NCI-H2107 (cell line): Measurements from ENCODE around the gene OR9Q1.

ENCODE experiments used
- DNase-seq: peaks from one replicate; lab custom pipeline; 2025; lab: John Stamatoyannopoulos, UW

The OR9Q1 gene

DNA sequence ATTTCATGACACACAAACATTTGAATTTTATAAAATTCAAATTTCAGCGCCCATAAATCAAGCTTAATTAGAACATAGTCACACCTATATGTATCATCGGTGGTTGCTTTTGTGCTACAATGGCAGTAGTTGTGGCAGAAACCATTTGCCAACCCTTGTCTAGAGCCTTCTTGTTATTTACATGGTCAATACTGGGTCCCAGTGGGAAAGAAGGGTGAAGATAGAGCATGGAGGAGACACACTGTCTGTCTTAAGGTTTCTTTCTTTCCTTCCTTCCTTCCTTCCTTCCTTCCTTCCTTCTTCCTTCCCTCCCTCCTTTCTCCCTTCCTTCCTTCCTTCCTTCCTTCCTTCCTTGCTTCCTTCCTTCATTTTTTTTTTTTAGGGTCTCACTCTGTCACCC is 10.8 kb downstream of the OR9Q1 start:
- no peak for DNase-seq

GRCh38 chr11:58039589-58039988 is 15.9 kb downstream of the OR9Q1 start:
- DNase-seq, result no peak

DNA sequence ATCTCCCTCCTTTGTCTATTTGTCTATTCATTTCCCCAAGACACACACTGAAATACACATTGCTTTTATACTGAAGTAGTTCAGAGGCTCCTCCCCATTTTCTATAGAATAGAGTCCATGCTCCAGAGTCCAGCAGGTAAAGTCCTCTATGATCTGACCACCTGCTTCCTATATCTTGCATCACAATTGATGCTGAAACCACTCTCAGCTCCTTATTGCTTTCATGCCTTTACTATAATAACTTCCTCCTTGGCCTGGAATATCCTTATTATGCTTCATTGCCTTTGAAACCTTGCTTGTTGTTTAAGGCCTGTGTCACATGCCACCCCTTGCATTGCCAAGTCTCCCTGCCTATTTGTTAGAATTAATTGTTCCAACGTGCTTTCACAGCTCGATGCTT is 19.7 kb downstream of the OR9Q1 start:
- DNase-seq, result no peak

- DNase-seq, result no peak
These were observed 22.6 kb downstream of the OR9Q1 start for GRCh38 chr11:58046231-58046630.

GRCh38 chr11:58047818-58048217 is 24.1 kb downstream of the OR9Q1 start:
- DNase-seq, result no peak

DNA sequence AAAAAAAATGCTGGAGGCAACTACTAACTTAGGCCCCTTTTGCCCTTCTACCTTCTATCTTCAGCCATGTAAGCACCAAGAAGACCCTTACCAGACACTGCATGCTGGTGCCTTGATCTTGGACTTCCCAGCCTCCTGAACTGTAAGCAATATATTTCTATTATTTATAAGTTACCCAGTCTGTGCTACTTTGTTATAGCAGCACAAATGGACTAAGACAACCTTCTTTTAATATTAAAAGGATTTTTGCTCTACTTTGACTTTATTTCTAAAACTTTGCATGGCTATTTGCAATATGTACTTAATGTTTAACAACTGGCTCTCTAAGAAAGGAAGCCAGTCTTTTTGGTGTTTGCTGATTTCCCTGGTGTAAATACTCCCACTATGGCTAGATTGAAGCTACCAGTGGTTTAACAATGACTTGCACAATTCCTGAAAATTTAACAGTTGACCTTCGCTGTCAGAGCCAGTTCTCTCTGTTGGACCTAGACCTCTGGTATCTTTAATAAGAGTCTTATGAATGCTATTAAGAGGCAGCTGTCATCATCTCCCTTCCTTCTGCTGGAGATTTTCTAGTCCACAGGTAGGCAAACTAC is 32.2 kb downstream of the OR9Q1 start:
- no peak for DNase-seq

- DNase-seq, result no peak
These were observed 33.8 kb downstream of the OR9Q1 start for GRCh38 chr11:58057481-58057880.

- DNase-seq, result no peak
These were observed 34.8 kb downstream of the OR9Q1 start for GRCh38 chr11:58058276-58059006.

- DNase-seq, result no peak
These were observed 35.3 kb downstream of the OR9Q1 start for GRCh38 chr11:58059007-58059350.

GRCh38 chr11:58060535-58060934 is 36.9 kb downstream of the OR9Q1 start:
- DNase-seq, result no peak

- no peak for DNase-seq
These were observed 37.4 kb downstream of the OR9Q1 start for GRCh38 chr11:58060939-58061672.

- DNase-seq, result no peak
These were observed 38.1 kb downstream of the OR9Q1 start for GRCh38 chr11:58061813-58062212.

- no peak for DNase-seq
These were observed 44.0 kb downstream of the OR9Q1 start for GRCh38 chr11:58067685-58068084.

- DNase-seq, result no peak
These were observed 45.0 kb downstream of the OR9Q1 start for GRCh38 chr11:58068655-58069054.

- DNase-seq, result no peak
These were observed 46.9 kb downstream of the OR9Q1 start for GRCh38 chr11:58070585-58070984.

- DNase-seq, result no peak
These were observed 52.1 kb downstream of the OR9Q1 start for GRCh38 chr11:58075781-58076180.

DNA sequence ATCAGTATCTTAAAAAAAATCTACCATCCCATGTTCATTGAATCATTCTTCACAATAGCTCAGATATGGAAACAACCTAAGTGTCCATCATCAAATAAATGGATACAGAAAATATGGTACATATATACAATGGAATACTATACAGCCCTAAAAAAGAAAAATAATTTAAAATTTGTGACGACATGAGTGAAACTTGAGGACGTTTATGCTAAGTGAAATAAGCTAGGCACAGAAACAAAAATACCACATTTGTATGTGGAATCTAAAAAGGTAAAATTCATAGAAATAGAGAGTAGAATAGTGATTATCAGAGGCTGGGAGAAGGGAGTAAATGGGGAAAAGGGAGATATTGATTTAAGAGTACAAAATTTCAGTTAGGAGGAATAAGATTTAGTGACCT is 62.8 kb downstream of the OR9Q1 start:
- DNase-seq, result no peak

DNA sequence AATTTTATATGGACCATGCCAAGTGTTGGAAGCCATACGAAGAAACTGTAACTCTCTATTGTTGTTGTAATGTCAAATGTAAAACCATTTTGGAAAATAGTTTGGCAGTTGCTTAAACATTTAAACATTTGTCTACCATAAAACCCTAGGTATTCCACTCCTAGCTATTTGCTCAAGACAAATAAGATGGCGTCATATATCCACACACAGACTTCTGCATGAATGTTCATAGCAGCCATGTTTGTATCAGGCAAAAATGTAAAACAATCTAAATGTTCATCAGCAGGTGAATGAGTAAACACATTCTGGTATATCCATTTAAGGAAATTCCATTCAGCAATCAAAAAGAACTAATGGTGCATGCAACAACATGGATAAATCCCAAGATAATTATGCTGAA is 73.8 kb downstream of the OR9Q1 start:
- DNase-seq, result no peak

- no peak for DNase-seq
These were observed 97.4 kb downstream of the OR9Q1 start for GRCh38 chr11:58121096-58121495.

DNA sequence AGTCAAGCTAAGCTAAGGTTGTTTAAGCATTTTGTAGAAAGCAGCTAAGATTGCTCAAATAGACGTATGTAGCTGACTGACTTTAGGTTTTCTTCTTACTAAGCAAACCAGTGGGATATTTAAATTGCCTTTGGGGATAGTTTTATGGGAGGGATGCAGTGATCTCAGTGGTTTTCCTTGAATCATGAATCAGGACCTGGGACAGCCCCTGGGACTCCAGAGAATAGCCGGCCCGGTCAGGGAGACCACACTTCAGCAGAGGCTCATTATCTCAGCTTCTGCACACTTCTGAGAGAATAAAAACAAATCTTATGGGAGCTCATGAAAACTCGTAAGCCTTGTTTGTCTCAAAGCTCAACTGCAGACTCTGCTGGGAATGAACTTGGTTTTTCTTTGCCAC is 101.8 kb downstream of the OR9Q1 start, which contains the start of gene OR9I1:
Gene OR9I1 (minus strand): TSS at position 62 of the 400 bp plus-strand sequence. CDS start 6,086 bp downstream, outside the sequence.
- DNase-seq, result no peak

- no peak for DNase-seq
These were observed 103.7 kb downstream of the OR9Q1 start for GRCh38 chr11:58127350-58127749.

DNA sequence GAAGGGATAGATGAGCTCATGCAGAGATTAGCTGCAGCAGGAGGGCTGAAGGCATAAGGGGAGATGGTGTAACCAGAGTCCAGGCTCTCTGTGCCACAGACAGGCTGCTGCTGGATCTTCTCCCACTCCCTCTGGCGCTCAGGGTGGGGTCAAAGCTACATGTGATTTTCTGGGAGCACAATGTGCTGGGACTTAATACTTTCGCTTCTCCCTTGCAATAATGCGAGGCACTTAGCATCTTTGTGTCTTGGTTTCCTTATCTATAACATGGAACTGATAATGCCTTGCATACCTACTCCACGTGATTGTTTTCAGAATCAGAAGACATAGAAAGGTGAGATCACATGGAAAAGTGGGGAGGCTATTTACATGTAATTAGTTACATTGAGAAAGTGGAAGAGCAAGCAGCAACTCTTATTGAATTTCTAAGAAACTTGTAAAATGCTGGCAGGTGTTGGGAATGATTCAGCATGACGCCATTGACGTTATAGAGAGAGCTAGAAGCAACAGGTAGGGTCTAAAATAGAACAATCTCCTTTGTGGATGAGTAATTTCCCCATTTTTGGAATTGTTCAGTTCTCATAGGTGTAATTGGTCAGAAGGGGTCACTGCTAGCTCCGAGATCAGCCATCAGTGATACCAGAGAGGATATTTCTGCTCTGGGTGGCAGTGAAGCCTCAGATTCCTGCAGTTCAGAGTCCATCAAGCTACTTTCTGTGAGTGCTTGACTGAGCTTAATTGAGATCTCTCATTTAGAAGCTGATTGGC is 109.8 kb downstream of the OR9Q1 start:
- DNase-seq, result no peak
